ENCODE data around the gene FAHD1. TPM values are rescaled to one million over a fixed set of nuclear protein-coding genes. Genes with fewer than 3 reads are reported as not detected.
A peak's percentile ranks its signal among the peaks of the same experiment; 100 is the strongest.

Gene FAHD1
- total RNA-seq, 2 donors from 2014 or later = 6.1 to 7.9 TPM

GRCh38 chr16:1785846-1786170 lies 41.2 kb upstream of the FAHD1 start:
- no peak for ATAC-seq
- DNase-seq = no peak
- Mint-ChIP-seq H3K4me3 (no peak overlapping the region), H3K27me3 (no peaks in the 10 kb centered on the region), H3K27ac (peak overlapping the region; percentile 16), H3K36me3 (ENCODE audit: low read depth) (peaks cover 2% of the 10 kb centered on the region), H3K4me1 (peaks cover 14% of the 10 kb centered on the region)
- H3K9me3 ChIP-seq (ENCODE audit: control insufficient read depth, low read length, poor library complexity, severe bottlenecking) = no peaks in the 10 kb centered on the region

- peak in 1 of 3 donors; percentile 3 for DNase-seq
- no peak for ATAC-seq
- peaks cover 10% of the 10 kb centered on the region for H3K4me1 Mint-ChIP-seq
- H3K27me3 Mint-ChIP-seq = no peaks in the 10 kb centered on the region
- H3K4me3 Mint-ChIP-seq = no peak overlapping the region
- H3K36me3 Mint-ChIP-seq (ENCODE audit: low read depth) = peaks cover 2% of the 10 kb centered on the region
- no peak overlapping the region for H3K27ac Mint-ChIP-seq
- no peaks in the 10 kb centered on the region for H3K9me3 ChIP-seq (ENCODE audit: control insufficient read depth, low read length, poor library complexity, severe bottlenecking)
Measured at GRCh38 chr16:1786242-1787055, 40.6 kb upstream of the FAHD1 start.

- peaks cover 5% of the 10 kb centered on the region for H3K4me1 Mint-ChIP-seq
- no peaks in the 10 kb centered on the region for H3K27me3 Mint-ChIP-seq
- DNase-seq (peak in 1 of 3 donors; percentile 3), ATAC-seq (no peak)
- no peak overlapping the region for H3K4me3 Mint-ChIP-seq
- peaks cover 2% of the 10 kb centered on the region for H3K36me3 Mint-ChIP-seq (ENCODE audit: low read depth)
- H3K9me3 ChIP-seq (ENCODE audit: control insufficient read depth, low read length, poor library complexity, severe bottlenecking) = no peaks in the 10 kb centered on the region
- no peak overlapping the region for H3K27ac Mint-ChIP-seq
Measured at GRCh38 chr16:1787056-1787321, 40.0 kb upstream of the FAHD1 start.

- ATAC-seq = no peak
- DNase-seq = peak; percentile 3 to 11 (median 7)
- Mint-ChIP-seq H3K4me3 (no peak overlapping the region), H3K36me3 (ENCODE audit: low read depth) (peaks cover 2% of the 10 kb centered on the region), H3K4me1 (peaks cover 5% of the 10 kb centered on the region), H3K27me3 (no peaks in the 10 kb centered on the region), H3K27ac (no peak overlapping the region)
- H3K9me3 ChIP-seq (ENCODE audit: control insufficient read depth, low read length, poor library complexity, severe bottlenecking) = no peaks in the 10 kb centered on the region
Measured at GRCh38 chr16:1787322-1788094, 39.5 kb upstream of the FAHD1 start.

DNA sequence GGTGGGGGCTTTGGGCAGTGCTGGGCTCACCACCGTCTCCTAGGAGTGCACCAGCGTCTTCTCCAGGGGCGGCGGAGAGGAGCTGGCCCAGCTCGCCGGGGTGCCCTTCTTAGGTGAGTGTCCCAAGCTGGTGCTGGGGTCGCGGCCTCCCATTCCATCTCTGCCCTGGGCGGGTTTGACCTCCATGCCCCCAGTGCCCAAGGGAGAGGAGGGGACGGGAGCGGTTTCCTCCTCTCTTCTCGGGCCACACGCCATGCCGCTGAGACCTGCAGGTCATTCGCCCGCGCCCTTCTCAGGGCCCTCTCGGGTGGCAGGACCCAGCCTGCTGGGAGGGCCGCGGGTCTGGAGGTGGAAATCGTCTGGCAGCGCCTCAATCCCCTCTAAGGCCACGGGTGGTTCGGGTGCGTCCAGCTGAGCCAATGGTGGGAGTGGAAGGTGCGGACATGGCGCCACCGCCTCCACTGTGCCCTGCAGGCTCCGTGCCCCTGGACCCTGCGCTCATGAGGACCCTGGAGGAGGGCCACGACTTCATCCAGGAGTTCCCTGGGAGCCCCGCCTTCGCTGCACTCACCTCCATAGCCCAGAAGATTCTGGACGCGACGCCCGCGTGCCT lies 38.8 kb upstream of the FAHD1 start:
- no peaks in the 10 kb centered on the region for H3K9me3 ChIP-seq (ENCODE audit: control insufficient read depth, low read length, poor library complexity, severe bottlenecking)
- peak in 1 of 3 donors; percentile 3 for DNase-seq
- ATAC-seq = no peak
- Mint-ChIP-seq H3K27me3 (no peaks in the 10 kb centered on the region), H3K4me3 (no peak overlapping the region), H3K27ac (no peak overlapping the region), H3K4me1 (peaks cover 5% of the 10 kb centered on the region), H3K36me3 (ENCODE audit: low read depth) (peaks cover 2% of the 10 kb centered on the region)

GRCh38 chr16:1788708-1789100 lies 38.3 kb upstream of the FAHD1 start:
- Mint-ChIP-seq H3K27me3 (no peaks in the 10 kb centered on the region), H3K4me3 (no peak overlapping the region), H3K4me1 (peaks cover 2% of the 10 kb centered on the region), H3K36me3 (ENCODE audit: low read depth) (peaks cover 2% of the 10 kb centered on the region), H3K27ac (no peak overlapping the region)
- ATAC-seq (no peak), DNase-seq (peak in 1 of 3 donors; percentile 4)
- H3K9me3 ChIP-seq (ENCODE audit: control insufficient read depth, low read length, poor library complexity, severe bottlenecking) = no peaks in the 10 kb centered on the region

DNA sequence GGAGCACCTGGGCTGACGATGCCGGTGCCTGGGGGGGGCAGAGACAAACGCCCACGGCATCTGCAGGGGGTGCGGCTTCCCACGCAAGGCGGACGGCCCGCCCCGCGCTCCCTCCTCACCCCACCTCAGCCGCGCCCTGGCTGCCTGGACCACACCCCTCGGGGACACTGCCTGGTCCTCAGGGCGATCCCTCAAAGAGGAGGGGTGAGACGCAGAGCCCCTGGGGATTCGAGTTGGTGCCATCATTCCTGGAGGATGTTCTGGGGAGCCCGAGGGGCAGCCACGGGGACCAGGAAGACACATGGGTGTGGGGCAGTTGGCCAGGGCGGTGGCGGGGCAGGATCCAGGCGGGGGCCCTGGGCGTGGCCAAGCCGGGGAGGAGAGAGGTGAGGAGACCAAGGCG lies 37.4 kb upstream of the FAHD1 start:
- DNase-seq = no peak
- no peak overlapping the region for H3K4me3 Mint-ChIP-seq
- no peaks in the 10 kb centered on the region for H3K27me3 Mint-ChIP-seq
- peaks cover 2% of the 10 kb centered on the region for H3K4me1 Mint-ChIP-seq
- ATAC-seq = no peak
- H3K27ac Mint-ChIP-seq = no peak overlapping the region
- H3K36me3 Mint-ChIP-seq (ENCODE audit: low read depth) = peaks cover 2% of the 10 kb centered on the region
- no peaks in the 10 kb centered on the region for H3K9me3 ChIP-seq (ENCODE audit: control insufficient read depth, low read length, poor library complexity, severe bottlenecking)

GRCh38 chr16:1790261-1790610 lies 36.8 kb upstream of the FAHD1 start:
- Mint-ChIP-seq H3K4me1 (peaks cover 2% of the 10 kb centered on the region), H3K27me3 (no peaks in the 10 kb centered on the region), H3K4me3 (no peak overlapping the region), H3K36me3 (ENCODE audit: low read depth) (peaks cover 2% of the 10 kb centered on the region), H3K27ac (no peak overlapping the region)
- DNase-seq (no peak), ATAC-seq (no peak)
- no peaks in the 10 kb centered on the region for H3K9me3 ChIP-seq (ENCODE audit: control insufficient read depth, low read length, poor library complexity, severe bottlenecking)

- Mint-ChIP-seq H3K27me3 (no peaks in the 10 kb centered on the region), H3K27ac (no peak overlapping the region), H3K4me3 (no peak overlapping the region), H3K36me3 (ENCODE audit: low read depth) (peaks cover 2% of the 10 kb centered on the region), H3K4me1 (peaks cover 2% of the 10 kb centered on the region)
- no peaks in the 10 kb centered on the region for H3K9me3 ChIP-seq (ENCODE audit: control insufficient read depth, low read length, poor library complexity, severe bottlenecking)
- ATAC-seq (no peak), DNase-seq (no peak)
Measured at GRCh38 chr16:1790611-1791255, 36.3 kb upstream of the FAHD1 start.

DNA sequence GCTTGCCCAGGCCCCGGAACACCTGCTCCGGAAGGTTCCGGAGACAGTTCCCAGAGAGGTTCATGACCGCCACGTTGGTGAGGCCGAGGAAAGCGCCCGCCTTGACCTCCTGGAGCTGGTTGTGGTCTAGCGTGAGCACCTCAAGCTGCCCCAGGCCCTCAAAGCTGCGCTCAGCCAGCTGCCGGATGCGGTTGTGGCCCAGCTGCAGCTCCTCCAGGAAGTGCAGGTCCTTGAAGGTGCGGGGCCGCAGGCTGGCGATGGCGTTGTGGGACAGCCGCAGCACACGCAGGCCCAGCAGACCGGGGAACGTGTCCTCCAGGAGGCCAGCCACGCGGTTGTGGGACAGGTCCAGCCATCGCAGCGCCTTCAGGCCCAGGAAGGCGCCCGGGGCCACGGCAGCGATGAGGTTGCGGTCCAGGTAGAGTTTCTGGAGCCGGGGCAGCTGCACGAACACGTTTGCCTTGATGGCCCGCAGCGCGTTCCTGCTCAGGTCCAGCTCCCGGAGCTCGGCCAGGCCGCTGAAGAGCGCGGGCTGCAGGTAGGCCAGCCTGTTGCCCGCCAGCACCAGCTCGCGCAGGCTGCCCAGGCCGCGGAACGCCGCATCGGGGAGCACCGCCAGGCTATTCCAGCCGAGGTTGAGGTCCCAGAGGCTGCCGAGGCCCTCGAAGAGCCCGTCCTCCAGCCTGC lies 35.6 kb upstream of the FAHD1 start:
- Mint-ChIP-seq H3K27ac (no peak overlapping the region), H3K36me3 (ENCODE audit: low read depth) (peaks cover 2% of the 10 kb centered on the region), H3K4me3 (no peak overlapping the region), H3K27me3 (no peaks in the 10 kb centered on the region), H3K4me1 (peaks cover 2% of the 10 kb centered on the region)
- no peaks in the 10 kb centered on the region for H3K9me3 ChIP-seq (ENCODE audit: control insufficient read depth, low read length, poor library complexity, severe bottlenecking)
- DNase-seq (no peak), ATAC-seq (no peak)

DNA sequence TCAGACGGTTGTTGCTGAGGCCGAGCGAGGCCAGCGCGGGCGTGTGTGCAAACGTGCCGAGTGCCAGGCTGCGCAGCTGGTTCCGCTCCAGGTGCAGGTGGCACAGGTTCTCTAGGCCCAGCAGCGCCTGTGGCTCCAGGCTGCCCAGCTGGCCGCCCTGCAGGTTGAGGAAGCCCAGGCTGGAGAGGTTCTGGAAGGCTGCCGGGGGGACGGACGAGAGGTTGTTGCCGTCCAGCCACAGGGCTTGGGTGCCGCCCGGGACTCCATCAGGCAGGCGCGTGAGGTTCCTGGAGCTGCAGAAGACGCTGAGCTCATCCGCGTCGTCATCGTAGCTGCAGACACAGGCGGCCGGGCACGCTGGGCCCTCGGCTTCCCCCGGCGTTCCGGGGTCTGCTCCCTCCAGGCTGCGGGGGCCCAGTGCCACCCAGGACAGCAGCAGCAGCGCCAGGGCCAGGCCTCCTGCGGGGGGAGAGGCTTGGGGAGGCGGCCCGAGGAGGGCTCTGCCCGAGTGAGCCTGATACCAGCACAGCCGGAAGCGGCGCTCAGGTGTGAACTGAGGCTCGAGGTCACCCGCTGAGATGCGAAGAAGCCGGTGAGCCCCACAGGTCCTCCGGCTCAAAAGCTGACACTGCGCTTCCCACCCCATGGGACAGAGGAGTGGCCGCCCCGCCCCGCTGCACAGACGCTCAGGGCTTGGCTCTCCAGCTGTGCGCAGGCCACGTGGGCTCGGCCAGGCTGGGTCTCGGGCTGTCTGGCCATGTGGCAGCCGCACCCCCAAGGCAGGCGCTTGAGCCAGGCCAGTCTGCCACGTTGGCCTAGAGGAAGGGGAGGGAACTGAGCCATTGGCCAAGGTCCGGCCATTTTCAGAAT lies 34.8 kb upstream of the FAHD1 start:
- Mint-ChIP-seq H3K4me3 (no peak overlapping the region), H3K4me1 (peaks cover 2% of the 10 kb centered on the region), H3K36me3 (ENCODE audit: low read depth) (peaks cover 2% of the 10 kb centered on the region), H3K27me3 (no peaks in the 10 kb centered on the region), H3K27ac (no peak overlapping the region)
- no peaks in the 10 kb centered on the region for H3K9me3 ChIP-seq (ENCODE audit: control insufficient read depth, low read length, poor library complexity, severe bottlenecking)
- ATAC-seq (no peak), DNase-seq (no peak)

- peaks cover 2% of the 10 kb centered on the region for H3K36me3 Mint-ChIP-seq (ENCODE audit: low read depth)
- H3K4me1 Mint-ChIP-seq = peaks cover 2% of the 10 kb centered on the region
- DNase-seq (peak in 1 of 3 donors; percentile 7), ATAC-seq (no peak)
- H3K27ac Mint-ChIP-seq = no peak overlapping the region
- no peaks in the 10 kb centered on the region for H3K27me3 Mint-ChIP-seq
- H3K9me3 ChIP-seq (ENCODE audit: control insufficient read depth, low read length, poor library complexity, severe bottlenecking) = no peaks in the 10 kb centered on the region
- H3K4me3 Mint-ChIP-seq = no peak overlapping the region
Measured at GRCh38 chr16:1792836-1793577, 34.0 kb upstream of the FAHD1 start.
